NCI-H1092 (cell line): ENCODE results near the gene NTPCR.
"Not testable (repeated sequence)": the region's sequence is repeated elsewhere in the genome, so short reads cannot be mapped to it uniquely, and the experiment has no call there.

Experiments used
- DNase-seq: peaks from one replicate; lab custom pipeline; 2025; lab: John Stamatoyannopoulos, UW

The NTPCR gene, protein sequence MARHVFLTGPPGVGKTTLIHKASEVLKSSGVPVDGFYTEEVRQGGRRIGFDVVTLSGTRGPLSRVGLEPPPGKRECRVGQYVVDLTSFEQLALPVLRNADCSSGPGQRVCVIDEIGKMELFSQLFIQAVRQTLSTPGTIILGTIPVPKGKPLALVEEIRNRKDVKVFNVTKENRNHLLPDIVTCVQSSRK

DNA sequence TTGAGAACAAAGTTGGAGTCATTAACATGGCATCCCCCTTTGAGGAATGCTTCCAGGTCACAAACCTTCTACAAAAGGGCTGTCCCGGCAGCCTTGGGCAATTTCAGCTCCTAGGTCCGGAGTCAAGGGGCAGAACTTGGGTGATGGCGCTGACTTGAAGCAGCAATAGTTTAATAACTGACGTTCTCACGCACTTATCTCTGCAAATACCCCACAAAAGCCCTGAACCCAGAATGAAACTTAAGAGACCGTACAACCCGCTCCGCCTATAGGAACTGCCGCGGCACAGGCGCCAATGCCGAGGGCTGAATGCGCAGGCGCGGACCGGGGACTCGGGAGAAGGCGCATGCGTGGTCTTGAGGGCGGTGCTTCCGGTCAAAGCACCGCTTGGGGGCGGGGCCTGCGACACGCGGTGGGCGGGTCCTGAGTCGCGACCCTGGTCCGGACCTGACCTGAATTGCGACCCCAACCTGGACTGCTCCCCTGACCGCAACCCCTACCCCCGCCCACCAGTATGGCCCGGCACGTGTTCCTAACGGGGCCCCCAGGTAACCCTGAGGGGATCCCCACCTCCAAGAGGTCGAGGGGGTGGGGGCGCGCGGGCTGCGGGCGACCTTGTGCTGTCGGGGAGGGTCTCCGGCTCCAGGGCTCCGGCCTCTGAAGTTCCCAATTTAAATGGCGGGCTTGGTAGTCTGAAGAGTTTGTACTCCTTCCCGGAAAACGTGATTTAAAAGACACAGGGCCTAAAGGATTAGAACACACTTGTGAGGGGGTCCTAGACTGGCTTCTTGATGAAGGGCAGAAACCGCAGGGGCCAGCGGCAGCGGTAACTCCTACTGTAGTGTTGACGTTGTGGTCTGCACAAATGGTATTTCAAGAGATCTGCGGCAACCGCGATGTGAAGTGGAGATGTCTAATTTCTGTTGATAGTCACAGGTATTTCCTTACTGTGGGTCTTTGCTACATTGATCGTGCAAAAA lies at the start of gene NTPCR:
NTPCR (plus strand) TSS at position 415 of the 980 bp plus-strand sequence; CDS start at position 515, 100 bp downstream.
- peak; percentile 97 for DNase-seq

DNA sequence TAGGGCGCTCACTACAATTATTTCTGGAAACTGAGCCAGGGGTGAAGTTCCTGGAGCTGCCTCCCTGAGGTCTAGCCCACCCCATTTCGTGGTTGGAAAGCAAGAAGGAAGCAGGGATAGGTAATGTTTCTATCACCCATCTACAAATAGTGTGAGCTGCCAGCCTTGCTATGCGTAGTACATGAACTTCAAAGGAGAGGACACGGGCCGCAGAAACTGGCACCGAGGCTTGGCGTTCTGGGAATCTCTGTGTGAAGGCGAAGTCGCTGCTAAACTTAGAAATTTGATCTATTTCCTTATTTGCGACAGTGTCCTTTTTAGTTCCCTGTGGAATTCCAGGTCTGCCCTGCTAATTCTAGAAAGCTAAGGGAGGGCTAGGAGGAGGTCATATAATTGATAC lies 49.6 kb upstream of the NTPCR start:
- no peak for DNase-seq

- DNase-seq: no peak
These were observed 49.2 kb upstream of the NTPCR start for GRCh38 chr1:232901255-232901654.

DNA sequence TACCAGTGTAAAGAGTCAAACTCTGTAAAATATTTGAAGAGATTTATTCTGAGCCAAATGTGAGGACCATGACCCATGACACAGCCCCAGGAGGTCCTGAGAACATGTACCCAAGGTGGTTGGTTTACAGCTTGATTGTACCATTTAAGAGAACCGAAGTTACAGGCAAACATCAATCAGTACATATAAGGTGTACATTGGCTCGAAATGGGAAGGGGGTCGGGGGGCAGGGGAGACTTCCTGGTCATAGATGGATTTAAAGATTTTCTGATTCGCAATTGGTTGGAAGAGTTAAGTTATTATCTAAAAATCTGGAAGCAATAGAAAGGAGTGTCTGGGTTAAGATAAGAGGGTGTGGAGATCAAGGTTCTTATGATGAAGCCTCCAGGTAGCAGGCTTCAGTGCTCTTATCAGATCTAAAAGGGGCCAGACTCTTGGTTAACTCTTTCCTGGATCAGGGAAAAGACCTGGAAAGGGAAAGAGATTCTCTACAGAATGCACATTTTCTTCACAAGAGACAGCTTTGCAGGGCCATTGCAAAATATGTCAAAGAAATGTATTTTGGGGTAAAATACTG lies 47.5 kb upstream of the NTPCR start:
- no peak for DNase-seq

GRCh38 chr1:232904131-232904530 lies 46.3 kb upstream of the NTPCR start:
- DNase-seq: no peak

GRCh38 chr1:232904566-232904965 lies 45.8 kb upstream of the NTPCR start:
- no peak for DNase-seq

GRCh38 chr1:232905331-232906034 lies 44.9 kb upstream of the NTPCR start:
- DNase-seq: no peak

DNA sequence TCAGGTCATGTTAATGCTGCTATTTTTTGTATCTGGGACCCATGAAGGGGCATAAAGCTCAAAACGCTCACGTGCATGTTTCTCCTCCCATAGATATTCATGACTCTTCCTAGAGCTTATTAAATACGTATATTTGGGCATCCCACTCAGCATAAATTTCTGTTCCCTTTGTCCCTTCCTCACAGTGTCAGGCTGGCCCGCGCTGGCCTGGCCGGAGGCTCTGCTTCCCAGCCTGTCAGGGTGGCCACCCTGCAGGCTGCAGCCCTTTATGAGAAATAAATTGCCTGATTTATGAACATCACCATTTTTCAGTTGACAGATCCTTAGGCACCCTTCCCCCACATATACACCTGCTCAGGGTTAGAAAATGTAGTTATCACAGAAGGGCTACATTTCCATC lies 44.0 kb upstream of the NTPCR start:
- no peak for DNase-seq

DNA sequence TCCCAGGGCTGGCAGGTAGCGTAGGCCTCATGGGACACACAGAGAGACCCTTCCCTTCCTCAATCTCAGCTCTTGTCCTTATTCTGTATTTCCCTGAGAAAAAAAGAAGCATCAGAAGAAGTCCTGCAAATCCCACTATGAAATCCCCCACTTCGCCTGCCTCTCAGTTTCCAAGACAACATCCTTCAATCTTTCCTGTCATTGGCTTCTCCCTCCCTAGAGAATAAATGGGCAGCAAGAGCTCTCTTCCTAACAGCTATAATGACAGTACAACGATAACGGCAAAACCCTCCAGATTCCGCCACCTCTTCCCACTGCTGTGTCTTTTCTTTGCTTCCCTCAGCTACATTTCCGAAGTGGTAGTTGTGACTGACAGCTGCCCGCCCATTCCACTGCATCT lies 41.6 kb upstream of the NTPCR start:
- no peak for DNase-seq

GRCh38 chr1:232909752-232910151 lies 40.7 kb upstream of the NTPCR start:
- no peak for DNase-seq

DNA sequence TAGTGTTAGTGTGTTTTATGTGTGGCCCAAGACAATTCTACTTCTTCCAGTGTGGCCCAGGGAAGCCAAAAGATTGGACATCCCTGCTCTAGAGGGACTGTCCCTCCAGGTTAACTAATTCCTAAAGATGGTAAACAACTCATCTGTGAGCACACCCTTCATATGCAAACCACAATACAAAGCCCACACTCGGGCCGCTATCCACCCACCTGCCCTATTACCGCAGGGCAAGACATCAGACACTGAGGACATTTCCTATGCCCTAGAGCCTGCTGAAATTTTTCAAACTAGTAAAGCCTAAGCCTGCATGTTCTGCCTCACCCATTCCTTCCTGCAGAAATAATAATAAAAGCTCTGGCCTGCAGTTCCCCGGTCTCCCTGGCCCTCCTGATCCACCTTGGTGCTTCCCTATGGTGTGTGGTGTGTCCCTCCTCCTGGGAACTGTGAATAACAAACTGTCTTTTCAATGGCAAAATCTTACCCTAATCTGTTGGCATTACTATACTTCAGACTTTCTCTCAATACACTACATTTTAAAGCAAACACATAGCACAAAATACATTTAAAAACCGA lies 39.3 kb upstream of the NTPCR start:
- DNase-seq: no peak

DNA sequence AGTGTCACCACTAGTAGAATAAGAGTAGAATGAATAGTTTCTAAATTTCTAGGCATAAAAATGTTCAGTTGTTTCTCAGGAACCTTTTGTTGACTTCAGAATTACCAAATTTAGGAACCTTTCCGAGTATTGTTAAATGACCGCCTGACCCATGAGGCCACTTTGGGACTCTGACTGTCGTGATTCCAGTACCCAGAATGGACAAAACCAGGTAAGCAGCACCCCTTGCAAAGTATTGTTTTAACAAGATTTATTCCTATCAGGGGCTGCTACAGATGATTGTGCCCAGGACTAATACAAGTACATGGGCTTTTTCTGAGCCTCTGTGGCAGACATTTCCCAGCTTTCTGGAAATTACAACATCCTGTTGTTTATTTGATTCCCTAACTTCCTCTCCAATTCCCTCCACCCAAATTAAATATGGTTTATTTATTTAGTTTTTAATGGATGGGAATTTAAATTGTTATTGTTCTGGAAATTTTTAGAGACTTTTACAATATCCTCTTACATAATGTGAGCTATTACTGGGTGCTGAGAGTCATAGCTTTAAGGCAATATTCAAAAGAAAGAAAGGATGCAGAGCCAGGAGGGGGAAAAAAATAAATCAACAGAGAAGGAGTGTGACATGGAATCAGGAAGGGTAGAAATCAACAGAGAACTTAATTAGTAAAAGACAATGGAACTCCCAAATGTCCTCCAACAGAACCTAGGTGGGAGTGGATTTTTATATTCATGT lies 37.4 kb upstream of the NTPCR start:
- DNase-seq: no peak

DNA sequence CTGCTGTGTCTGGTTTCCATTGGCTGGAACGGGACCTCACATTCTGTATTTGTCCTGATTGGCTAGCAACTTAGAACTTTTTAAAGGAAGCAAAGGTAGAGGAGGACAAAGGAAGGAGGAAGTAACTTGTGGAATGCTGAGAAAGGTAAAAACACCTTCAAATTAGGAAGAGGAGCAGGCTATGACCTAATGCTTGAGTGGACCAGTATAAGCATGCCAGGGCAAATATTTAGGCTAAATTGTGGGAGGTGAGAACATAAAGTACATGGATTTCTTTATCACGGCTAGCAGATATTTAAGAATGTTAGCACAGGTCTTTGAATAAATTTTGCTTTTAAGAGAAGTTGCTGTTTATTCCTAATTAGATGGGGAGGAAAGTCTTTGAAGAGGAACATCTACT lies 36.1 kb upstream of the NTPCR start:
- not testable (repeated sequence) for DNase-seq

GRCh38 chr1:232915212-232915611 lies 35.2 kb upstream of the NTPCR start:
- DNase-seq: no peak

DNA sequence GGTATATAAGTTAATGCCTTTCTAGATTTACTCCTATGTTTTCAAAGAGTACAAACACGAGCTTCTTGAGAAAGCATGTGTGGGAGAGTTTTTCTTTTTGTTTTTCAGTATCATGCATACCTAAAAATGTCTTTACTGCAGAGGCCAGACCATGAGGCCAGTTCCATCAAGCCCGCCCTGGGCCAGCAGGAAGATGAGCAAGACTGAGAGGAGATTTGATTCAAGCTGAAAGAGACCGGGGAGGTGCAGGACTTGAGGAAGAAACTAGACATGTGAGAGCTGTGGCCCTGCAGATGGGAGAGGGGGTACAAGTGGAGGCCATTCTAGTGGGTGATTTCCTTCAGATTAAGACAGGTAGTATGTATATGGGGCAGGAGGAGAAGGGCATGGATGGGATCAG lies 33.4 kb upstream of the NTPCR start:
- no peak for DNase-seq

DNA sequence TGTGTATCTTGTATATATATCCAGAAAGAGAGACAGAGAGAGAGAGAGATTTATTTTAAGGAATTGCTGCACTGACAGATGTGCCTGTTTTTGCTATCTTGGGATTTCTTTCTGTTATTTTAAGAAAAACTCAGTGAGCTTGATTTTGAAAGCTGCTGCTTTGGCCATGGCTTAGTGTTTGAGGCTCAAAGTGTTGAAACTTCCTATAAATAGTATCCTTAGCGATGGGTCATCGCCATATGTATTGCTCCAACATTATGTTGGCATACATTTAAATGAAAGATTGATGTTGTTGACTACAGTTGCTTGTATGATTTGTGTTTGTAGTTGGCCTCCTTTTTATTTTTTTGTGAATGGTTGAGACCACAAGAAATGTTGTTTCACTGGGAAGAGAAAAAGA lies 29.0 kb upstream of the NTPCR start:
- no peak for DNase-seq

DNA sequence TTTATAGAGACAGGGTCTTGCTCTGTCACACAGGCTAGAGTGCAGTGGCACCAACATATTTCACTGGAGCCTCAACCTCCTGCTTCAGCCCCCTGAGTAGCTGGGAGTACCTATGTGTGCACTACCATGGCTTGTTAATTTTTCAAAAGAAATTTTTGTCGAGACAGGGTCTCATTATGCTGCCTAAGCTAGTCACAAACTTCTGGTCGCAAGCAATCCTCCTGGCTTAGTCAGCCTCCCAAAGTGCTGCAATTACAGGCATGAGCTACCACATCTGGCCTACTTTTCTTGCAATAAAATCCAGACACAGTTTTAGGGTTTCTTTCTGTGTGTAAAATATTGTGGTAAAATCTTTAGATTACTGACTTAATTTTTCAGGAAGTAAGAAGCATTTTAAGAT lies 27.9 kb upstream of the NTPCR start:
- DNase-seq: no peak

GRCh38 chr1:232923739-232924386 lies 26.5 kb upstream of the NTPCR start:
- no peak for DNase-seq

DNA sequence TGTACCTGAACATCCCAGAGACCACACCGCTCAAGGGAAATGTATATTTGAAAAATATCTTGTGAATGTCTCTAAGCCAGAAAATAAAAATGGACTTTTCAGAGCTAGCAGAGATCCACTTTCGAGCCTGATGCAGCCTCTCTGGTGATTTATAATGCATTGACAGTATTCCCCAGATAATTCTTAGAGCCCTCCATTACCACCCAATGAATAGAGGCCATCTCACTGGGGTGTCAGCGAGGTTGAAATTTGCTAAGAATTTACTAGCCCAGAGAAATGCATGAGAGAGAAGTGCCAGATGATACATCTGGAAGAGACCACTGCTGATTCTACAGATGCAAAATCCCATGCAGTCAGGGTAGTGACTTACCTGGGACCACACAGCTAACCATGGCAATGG lies 25.5 kb upstream of the NTPCR start:
- DNase-seq: no peak

GRCh38 chr1:232925421-232926220 lies 24.8 kb upstream of the NTPCR start:
- no peak for DNase-seq
